ENCODE data around the gene POLRMT. TPM values are rescaled to one million over a fixed set of nuclear protein-coding genes. Genes with fewer than 3 reads are reported as not detected.
A peak's percentile ranks its signal among the peaks of the same experiment; 100 is the strongest.
"Not testable (repeated sequence)": the region's sequence is repeated elsewhere in the genome, so short reads cannot be mapped to it uniquely, and the experiment has no call there.

POLRMT gene
- total RNA-seq, 2 experiments from 2014 or later: 50.6 to 51.0 TPM

DNA sequence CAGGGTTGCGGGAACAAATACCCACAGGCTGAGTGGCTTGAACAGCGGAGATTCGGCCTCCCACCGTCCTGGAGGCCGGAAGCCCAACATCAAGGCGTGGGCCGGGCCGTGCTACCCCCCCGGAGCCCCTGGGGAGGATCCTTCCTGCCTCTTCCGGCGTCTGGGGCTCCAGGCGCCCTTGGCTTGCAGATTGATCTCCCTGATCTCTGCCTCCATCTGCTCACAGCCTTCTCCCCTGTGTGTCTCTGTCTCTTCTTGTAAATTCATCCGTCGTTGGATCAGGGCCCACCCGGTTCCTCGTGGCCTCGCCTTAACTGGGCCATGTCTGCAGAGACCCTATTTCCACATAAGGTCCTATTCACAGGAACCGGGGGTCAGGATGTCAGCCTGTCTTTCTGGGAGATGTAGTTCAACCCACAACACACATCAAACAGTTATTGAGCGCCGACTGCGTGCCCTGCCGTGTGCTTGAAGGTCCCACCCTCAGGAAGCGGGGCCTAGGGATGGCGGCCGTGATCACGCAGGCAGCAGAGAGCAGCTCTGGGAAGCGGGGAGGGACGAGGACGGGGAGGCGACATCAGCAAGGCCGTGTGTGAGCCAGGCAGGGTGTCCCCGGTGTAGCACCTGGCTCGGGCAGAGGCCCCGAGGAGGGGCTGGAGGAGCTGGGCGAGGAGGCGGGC lies 22.4 kb downstream of the POLRMT start:
- CTCF ChIA-PET: interaction anchor here (1.0 to 2.1 kb wide), 4 partner anchors 27 to 100 kb away, joined by 3 to 6 read pairs (median 4); partner anchors contain the start of gene CDC34

DNA sequence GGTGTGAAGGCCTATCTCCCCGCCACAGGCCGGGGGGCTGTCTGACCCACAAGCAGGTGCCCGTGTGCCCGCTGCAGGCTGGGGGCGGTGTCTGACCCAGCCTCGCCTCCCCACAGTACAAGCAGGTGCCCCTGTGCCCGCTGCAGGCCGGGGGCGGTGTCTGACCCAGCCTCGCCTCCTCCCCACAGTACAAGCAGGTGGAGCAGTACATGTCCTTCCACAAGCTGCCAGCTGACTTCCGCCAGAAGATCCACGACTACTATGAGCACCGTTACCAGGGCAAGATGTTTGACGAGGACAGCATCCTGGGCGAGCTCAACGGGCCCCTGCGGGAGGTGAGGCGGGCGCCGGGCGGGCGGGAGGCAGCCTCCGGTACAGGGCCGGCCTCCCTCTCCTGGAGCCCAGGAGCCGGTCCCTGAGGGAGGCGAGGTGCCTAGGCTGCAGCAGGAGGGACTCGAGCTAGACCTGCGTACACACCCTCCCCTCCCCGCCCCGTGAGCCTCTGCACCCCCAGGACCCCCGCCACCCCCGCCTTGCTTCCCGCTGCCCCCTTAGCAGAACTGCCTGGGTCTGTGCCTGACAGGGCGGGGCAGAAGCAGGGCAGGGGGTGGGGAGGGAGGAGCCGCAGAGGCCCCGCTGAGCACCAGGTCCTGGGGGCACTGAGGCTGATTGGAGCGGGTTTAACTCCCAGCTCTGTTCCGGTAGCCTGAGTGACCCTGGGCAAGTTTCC lies 23.1 kb downstream of the POLRMT start:
- peaks cover 20% of the 10 kb centered on the region for H3K4me1 Mint-ChIP-seq (ENCODE audit: low read depth)
- peaks cover 9% of the 10 kb centered on the region for H3K36me3 Mint-ChIP-seq (ENCODE audit: low read depth)
- peak overlapping the region; percentile 96 for H3K27ac Mint-ChIP-seq
- ChIA-PET POLR2A (interaction anchor here (1.2 kb wide), 1 partner anchor 15 kb away, joined by 3 read pairs; no protein-coding TSS in a partner anchor), CTCF (interaction anchor here (1.6 kb wide), 1 partner anchor 78 kb away, joined by 4 read pairs; the partner anchor contains the start of gene CDC34)
- no peaks in the 10 kb centered on the region for H3K27me3 Mint-ChIP-seq (ENCODE audit: low read depth)
- no peaks in the 10 kb centered on the region for H3K9me3 Mint-ChIP-seq (ENCODE audit: insufficient read depth)
- peak overlapping the region; percentile 84 for H3K4me3 Mint-ChIP-seq
- DNase-seq: peak; percentile 63
- ATAC-seq: peak; percentile 50

More for the DNA sequence above, 22.4 kb downstream of the POLRMT start:
- ATAC-seq (peak; percentile 74), DNase-seq (peak; percentile 80)
- peak overlapping the region; percentile 96 for H3K27ac Mint-ChIP-seq
- peak overlapping the region; percentile 84 for H3K4me3 Mint-ChIP-seq
- peaks cover 23% of the 10 kb centered on the region for H3K4me1 Mint-ChIP-seq (ENCODE audit: low read depth)
- H3K27me3 Mint-ChIP-seq (ENCODE audit: low read depth): peaks cover 2% of the 10 kb centered on the region
- no peaks in the 10 kb centered on the region for H3K9me3 Mint-ChIP-seq (ENCODE audit: insufficient read depth)
- POLR2A ChIA-PET: interaction anchor here (0.9 to 1.2 kb wide), 2 partner anchors 14 to 52 kb away, joined by 3 to 5 read pairs; partner anchors contain the start of gene RNF126
- H3K36me3 Mint-ChIP-seq (ENCODE audit: low read depth): peaks cover 12% of the 10 kb centered on the region

GRCh38 chr19:609004-609346 lies 24.4 kb downstream of the POLRMT start:
- ATAC-seq (no peak), DNase-seq (no peak)
- Mint-ChIP-seq H3K9me3 (ENCODE audit: insufficient read depth) (no peaks in the 10 kb centered on the region), H3K4me1 (ENCODE audit: low read depth) (peaks cover 18% of the 10 kb centered on the region), H3K36me3 (ENCODE audit: low read depth) (peaks cover under 1% of the 10 kb centered on the region), H3K4me3 (no peak overlapping the region), H3K27ac (no peak overlapping the region), H3K27me3 (ENCODE audit: low read depth) (no peaks in the 10 kb centered on the region)
- CTCF ChIA-PET: no interaction called here
- POLR2A ChIA-PET: no interaction called here

DNA sequence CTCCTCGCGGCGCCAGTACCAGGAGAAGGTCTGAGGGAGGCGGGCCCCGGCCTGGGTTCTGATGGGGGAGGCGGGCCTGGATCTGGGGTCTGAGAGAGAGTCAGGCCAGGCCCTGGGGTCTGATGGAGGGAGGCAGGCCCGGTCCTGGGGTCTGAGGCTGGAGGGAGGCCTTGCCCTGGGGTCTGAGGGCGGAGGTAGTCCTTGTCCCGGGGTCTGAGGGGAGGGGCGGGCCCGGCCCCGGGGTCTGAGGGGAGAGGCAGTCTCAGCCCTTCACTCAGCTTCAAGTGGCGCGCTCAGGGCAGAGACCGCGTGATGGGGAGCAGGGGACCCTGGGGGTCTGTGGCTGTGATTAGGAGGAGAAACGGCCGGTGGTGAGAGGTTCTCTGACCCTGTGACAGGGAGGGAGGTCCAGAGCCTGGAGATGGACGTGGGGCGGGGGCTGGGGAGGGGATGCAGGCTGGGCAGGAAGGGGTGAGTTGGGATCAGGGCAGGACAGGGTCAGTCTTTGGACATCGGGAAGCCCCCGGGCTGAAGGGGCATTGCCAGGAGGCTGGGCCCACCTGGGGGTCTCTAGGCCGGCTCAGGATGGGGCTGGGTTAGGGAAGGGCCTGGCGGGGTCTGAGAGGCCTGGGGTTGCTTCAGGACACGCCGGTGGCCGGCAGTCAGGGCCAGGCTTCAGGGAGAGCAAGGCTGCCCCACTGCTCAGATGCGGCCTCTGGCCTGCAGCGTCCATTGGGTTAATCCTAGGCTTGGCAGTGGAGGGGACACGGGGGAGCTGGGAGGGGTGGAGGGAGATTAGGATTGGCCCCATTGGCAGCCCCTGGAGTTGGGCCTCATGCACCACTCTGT lies 25.0 kb downstream of the POLRMT start:
- Mint-ChIP-seq H3K9me3 (ENCODE audit: insufficient read depth) (no peaks in the 10 kb centered on the region), H3K36me3 (ENCODE audit: low read depth) (no peaks in the 10 kb centered on the region), H3K27ac (no peak overlapping the region), H3K4me3 (no peak overlapping the region), H3K4me1 (ENCODE audit: low read depth) (peaks cover 18% of the 10 kb centered on the region), H3K27me3 (ENCODE audit: low read depth) (no peaks in the 10 kb centered on the region)
- POLR2A ChIA-PET: no interaction called here
- DNase-seq: no peak
- CTCF ChIA-PET: no interaction called here
- ATAC-seq: no peak

GRCh38 chr19:607301-608154 lies 25.8 kb downstream of the POLRMT start:
- ATAC-seq (no peak), DNase-seq (no peak)
- H3K9me3 Mint-ChIP-seq (ENCODE audit: insufficient read depth): no peaks in the 10 kb centered on the region
- CTCF ChIA-PET: no interaction called here
- H3K36me3 Mint-ChIP-seq (ENCODE audit: low read depth): no peaks in the 10 kb centered on the region
- peaks cover 18% of the 10 kb centered on the region for H3K4me1 Mint-ChIP-seq (ENCODE audit: low read depth)
- H3K27me3 Mint-ChIP-seq (ENCODE audit: low read depth): no peaks in the 10 kb centered on the region
- no peak overlapping the region for H3K27ac Mint-ChIP-seq
- no peak overlapping the region for H3K4me3 Mint-ChIP-seq
- POLR2A ChIA-PET: no interaction called here

- H3K27ac Mint-ChIP-seq; H3K36me3 Mint-ChIP-seq (ENCODE audit: low read depth); CTCF ChIA-PET; H3K4me3 Mint-ChIP-seq; H3K9me3 Mint-ChIP-seq (ENCODE audit: insufficient read depth); POLR2A ChIA-PET; H3K4me1 Mint-ChIP-seq (ENCODE audit: low read depth); H3K27me3 Mint-ChIP-seq (ENCODE audit: low read depth): not testable (repeated sequence)
- ATAC-seq (peak; percentile 21), DNase-seq (peak; percentile 40)
Measured at GRCh38 chr19:605061-605971, 28.0 kb downstream of the POLRMT start.

DNA sequence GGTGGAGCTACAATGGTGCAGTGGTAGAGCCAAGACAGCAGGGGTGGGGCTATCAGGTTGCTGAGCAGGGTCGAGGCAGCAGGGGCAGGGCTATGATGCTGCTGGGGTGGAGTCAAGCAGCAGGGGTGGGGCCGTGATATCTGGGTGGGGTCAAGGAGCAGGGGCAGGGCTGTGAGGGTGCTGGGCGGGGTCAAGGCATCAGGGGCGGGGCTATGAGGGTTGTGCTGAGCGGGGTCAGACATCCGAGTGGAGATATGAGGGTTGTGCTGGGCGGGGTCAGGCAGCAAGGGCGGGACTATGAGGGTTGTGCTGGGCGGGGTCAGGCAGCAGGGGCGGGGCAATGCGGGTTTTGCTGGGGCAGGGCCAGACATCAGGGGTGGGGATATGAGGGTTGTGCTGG lies 29.0 kb downstream of the POLRMT start:
- Mint-ChIP-seq H3K9me3 (ENCODE audit: insufficient read depth) (no peaks in the 10 kb centered on the region), H3K27me3 (ENCODE audit: low read depth) (no peaks in the 10 kb centered on the region), H3K27ac (no peak overlapping the region), H3K4me3 (no peak overlapping the region), H3K36me3 (ENCODE audit: low read depth) (no peaks in the 10 kb centered on the region), H3K4me1 (ENCODE audit: low read depth) (peaks cover under 1% of the 10 kb centered on the region)
- POLR2A ChIA-PET: no interaction called here
- CTCF ChIA-PET: no interaction called here
- ATAC-seq: peak; percentile 63
- peak; percentile 57 for DNase-seq

DNA sequence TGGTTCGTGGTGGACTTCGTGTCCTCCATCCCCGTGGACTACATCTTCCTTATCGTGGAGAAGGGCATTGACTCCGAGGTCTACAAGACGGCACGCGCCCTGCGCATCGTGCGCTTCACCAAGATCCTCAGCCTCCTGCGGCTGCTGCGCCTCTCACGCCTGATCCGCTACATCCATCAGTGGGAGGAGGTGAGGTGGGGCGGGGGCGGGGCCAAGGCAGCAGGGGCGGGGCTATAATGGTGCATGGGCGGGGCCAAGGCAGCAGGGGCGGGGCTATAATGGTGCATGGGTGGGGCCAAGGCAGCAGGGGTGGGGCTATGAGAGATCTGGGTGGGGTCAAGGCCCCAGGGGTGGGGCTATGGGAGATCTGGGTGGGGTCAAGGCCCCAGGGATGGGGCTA lies 29.6 kb downstream of the POLRMT start:
- H3K27ac Mint-ChIP-seq; H3K4me3 Mint-ChIP-seq; H3K36me3 Mint-ChIP-seq (ENCODE audit: low read depth); CTCF ChIA-PET; H3K27me3 Mint-ChIP-seq (ENCODE audit: low read depth); DNase-seq; POLR2A ChIA-PET; H3K9me3 Mint-ChIP-seq (ENCODE audit: insufficient read depth); H3K4me1 Mint-ChIP-seq (ENCODE audit: low read depth): not testable (repeated sequence)
- ATAC-seq: peak; percentile 37

DNA sequence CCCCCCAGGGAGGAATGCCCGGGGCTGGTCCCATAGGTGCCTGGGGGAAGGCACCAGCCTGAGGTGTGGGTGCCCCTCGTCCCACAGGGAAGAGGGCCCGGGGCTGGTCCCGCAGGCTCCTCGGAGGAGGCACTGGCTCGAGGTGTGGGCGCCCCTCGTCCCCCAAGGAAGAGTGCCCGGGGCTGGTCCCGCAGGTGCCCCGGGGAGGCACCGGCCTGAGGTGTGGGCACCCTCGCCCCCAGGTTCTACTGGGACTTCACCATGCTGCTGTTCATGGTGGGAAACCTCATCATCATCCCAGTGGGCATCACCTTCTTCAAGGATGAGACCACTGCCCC lies 30.1 kb downstream of the POLRMT start:
- POLR2A ChIA-PET; H3K4me3 Mint-ChIP-seq; CTCF ChIA-PET; DNase-seq; H3K9me3 Mint-ChIP-seq (ENCODE audit: insufficient read depth); H3K4me1 Mint-ChIP-seq (ENCODE audit: low read depth); H3K36me3 Mint-ChIP-seq (ENCODE audit: low read depth); H3K27ac Mint-ChIP-seq; H3K27me3 Mint-ChIP-seq (ENCODE audit: low read depth); ATAC-seq: not testable (repeated sequence)

- ATAC-seq: no peak
- Mint-ChIP-seq H3K27ac (no peak overlapping the region), H3K36me3 (ENCODE audit: low read depth) (no peaks in the 10 kb centered on the region), H3K4me3 (no peak overlapping the region), H3K27me3 (ENCODE audit: low read depth) (no peaks in the 10 kb centered on the region), H3K4me1 (ENCODE audit: low read depth) (no peaks in the 10 kb centered on the region), H3K9me3 (ENCODE audit: insufficient read depth) (no peaks in the 10 kb centered on the region)
- POLR2A ChIA-PET: no interaction called here
- CTCF ChIA-PET: no interaction called here
- DNase-seq: no peak
Measured at GRCh38 chr19:602391-603301, 30.7 kb downstream of the POLRMT start.
